Myocyte (in vitro differentiated cells): Measurements from ENCODE around the gene MORC4. TPM values are rescaled to one million over a fixed set of nuclear protein-coding genes. Genes with fewer than 3 reads are reported as not detected.
A peak's percentile ranks its signal among the peaks of the same experiment; 100 is the strongest.

ENCODE experiments used
- DNase-seq: peaks from one replicate; pipeline ENCODE4 v3.0.0-alpha.2; 2012; ENCODE audit warnings: low read depth
- total RNA-seq: library from RNA; depleted of rRNA; stranded (reverse); fragments of >200 nt; gene quantifications from 2 replicates; pipeline ENCODE4 v1.2.3, GENCODE V29; 2014

The MORC4 gene
- total RNA-seq, 1 donor from 2014 or later = 30.6 TPM

GRCh38 chrX:106952988-106953387, 47.0 kb downstream of the MORC4 start:
- peak; percentile 16 for DNase-seq

DNA sequence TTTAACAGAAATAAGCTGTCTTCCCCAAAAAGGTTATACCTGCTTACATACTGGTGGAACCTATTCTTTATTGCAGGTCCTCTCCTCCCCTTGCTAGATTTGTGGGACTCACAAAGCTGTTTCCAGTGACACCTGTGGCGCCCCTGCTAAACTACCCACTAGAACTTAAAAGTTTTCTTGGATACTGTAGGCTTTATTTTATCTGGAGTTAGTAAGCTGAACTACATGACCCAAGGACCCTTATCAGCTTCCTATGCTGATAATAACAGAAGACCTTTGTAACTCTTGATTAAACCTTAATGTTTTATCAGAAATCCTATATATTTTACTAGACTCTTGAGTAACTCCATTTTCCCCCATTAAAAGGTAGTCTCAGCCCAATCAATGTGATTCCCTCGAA, 47.5 kb downstream of the MORC4 start:
- no peak for DNase-seq

- DNase-seq = no peak
These were observed 47.9 kb downstream of the MORC4 start for GRCh38 chrX:106952089-106952488.

GRCh38 chrX:106951230-106951629, 48.8 kb downstream of the MORC4 start:
- no peak for DNase-seq

GRCh38 chrX:106950381-106950780, 49.6 kb downstream of the MORC4 start:
- no peak for DNase-seq

DNA sequence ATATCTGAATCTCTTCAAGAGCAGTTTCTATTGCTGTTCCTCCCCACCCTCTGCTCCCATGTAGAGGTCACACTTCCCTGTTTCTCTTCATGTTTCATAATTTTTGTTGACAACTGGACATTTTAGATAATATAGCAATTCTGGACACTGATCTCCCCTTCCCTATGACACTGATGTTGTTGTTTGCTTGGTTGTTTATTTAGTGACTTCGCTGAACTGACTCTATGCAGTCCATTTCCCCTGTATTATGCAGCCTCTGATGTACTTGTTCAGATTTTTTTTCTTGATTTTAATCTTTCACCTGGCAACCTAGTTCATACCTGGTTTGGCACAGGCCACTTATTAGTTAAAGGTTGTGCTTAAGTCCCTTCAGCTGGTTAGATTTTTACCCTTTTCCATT, 50.6 kb downstream of the MORC4 start:
- no peak for DNase-seq

DNA sequence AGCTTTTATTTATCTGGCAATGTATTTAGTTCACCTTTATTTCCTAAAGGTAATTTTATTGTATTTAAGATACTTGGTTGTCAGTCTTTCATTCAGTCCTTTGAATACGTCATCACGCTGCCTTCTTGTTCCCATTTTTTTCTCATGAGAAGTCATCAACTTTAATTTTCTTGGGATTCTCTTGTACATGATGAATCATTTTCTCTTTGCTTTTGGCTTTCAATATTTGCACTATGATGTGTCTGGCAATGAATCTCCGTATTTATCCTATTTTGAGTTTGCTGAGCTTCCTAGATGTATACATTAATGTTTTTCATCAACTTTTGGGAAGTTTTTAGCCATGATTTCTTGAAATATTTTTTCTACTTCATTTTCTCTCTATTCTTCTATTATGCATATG, 51.4 kb downstream of the MORC4 start:
- DNase-seq = no peak

GRCh38 chrX:106946464-106946863, 53.5 kb downstream of the MORC4 start:
- DNase-seq = no peak

DNA sequence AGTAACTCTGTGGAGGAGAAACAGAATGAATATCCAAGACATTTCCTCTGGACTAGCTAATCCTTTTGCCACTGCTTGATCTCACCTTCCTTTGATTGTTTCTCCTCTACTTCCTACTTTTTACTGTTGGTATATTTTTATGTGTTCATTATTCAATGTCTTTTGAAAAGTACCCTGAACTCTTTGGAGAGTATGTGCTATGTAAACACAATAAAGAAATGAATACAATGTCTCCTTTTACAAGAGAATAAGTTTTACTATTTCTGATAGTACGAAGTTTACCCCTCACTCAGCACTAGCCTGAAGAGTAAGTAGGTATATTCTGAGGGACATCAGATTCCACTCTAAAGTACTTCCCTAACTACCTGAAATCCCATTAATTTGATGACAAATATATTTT, 59.9 kb downstream of the MORC4 start:
- no peak for DNase-seq

- no peak for DNase-seq
These were observed 60.4 kb downstream of the MORC4 start for GRCh38 chrX:106939566-106939965.

GRCh38 chrX:106936246-106936645, 63.8 kb downstream of the MORC4 start:
- DNase-seq = no peak

DNA sequence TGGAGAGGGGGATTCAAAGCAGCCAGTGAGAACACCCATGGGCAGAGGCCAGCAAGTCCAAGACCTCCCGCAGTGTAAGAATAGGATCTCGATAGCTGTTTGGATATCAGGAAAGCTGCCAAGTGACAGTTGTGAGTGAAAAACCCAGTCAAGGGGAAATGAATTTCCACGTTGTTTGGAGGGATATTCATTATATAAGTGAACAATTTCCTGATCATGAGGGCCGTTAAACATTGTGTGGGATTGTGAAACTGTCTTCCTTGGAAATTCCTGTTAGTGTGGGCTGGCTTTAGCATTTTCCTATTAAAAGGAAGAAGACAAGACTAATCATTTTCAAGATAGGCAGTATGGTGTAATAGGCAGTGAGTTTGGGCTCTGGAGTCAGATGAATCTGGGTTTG, 64.8 kb downstream of the MORC4 start:
- no peak for DNase-seq

DNA sequence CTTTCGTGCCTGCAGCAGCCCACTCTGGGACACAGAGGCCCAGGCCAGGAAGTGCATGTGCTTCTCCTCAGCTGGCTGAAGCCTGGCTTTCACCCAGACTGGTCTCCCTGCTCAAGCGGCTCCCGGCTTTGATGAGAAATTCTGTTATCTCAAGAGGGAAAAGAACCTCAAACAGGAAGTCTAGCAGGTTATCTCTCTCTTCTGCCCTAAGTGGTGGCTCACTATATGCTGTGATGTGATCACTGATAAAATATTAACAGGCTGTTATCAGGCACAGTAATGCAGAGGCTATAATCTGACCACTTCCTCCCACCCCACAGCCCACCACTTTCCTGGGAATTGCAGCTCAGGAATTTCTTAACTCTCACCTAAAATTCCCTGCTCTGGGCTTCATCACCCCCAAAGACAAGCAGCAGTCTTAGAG, 66.5 kb downstream of the MORC4 start:
- DNase-seq = no peak

GRCh38 chrX:106932960-106933537, 67.0 kb downstream of the MORC4 start:
- no peak for DNase-seq

DNA sequence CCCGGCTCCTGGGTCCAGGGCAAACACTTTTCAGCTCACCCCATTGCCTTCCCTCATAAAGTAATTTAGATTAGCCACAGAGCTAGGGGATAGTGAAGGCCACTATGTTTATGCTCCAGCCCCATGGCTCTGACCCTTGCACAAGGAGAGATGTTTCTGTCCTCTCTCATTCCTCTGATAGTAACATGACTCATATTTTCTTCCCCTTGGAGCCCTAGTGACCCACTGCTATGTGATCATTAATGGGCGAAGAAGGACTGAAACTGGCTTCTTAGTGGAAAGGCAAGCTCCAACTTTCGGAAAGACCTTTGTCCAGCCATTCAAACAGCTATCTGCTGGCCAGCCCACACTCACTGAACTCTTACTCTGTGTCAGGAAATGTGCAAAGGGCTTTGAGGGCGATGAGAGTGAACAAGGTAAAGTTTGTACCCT, 67.5 kb downstream of the MORC4 start:
- no peak for DNase-seq

GRCh38 chrX:106931831-106932491, 68.1 kb downstream of the MORC4 start:
- DNase-seq = no peak

- DNase-seq = peak; percentile 70
These were observed 71.8 kb downstream of the MORC4 start for GRCh38 chrX:106928227-106928626.

GRCh38 chrX:106927700-106928099, 72.3 kb downstream of the MORC4 start:
- DNase-seq = no peak

DNA sequence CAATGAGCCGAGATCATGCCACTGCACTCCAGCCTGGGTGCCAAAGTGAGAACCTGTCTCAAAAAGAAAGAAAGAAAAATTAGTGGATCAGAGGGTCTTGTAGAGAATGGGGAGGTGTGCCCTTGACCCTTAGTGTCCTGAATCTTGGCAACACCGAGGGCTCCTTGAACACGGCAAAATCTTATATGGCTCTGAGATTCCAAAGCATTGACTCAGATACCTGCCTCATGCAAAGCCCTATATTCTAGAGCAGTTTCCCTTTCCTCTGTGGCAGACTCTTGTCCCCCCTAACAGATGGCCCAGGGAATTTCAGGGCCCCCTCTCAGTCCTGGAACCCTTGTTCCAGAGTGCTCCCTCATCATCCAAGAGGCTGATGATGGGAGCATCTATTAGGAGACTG, 73.0 kb downstream of the MORC4 start:
- no peak for DNase-seq

GRCh38 chrX:106921637-106922036, 78.4 kb downstream of the MORC4 start:
- DNase-seq = no peak

DNA sequence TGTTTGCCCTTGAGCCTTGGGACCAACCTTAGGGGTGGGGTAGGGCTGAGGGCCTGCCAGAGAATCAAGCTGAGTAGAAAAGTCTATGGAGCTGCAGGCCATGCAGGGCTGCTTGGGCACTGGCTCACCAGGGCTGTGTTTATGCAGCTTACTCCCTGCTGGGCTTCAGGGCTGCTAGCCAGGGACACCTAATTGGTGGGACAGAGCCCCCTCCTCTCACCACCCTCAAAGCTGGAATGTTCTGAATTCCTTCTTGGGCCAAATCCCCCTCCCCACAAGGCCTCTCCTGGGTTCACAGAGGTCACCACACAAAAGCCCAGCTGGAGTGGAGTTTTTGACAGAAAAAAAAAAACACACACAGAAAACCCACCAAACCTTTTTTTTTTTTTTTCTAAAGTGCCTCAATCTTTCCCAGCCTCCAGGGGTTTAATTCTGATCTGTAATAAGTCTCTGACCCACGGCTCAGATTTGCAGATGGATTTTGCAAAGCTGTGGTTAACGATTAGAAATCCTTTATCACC, 80.0 kb downstream of the MORC4 start, which contains the start of gene CLDN2:
TSS of gene CLDN2 (plus strand) at position 471 of the 521 bp plus-strand sequence. CDS start 7,827 bp downstream, outside the sequence.
- no peak for DNase-seq

DNA sequence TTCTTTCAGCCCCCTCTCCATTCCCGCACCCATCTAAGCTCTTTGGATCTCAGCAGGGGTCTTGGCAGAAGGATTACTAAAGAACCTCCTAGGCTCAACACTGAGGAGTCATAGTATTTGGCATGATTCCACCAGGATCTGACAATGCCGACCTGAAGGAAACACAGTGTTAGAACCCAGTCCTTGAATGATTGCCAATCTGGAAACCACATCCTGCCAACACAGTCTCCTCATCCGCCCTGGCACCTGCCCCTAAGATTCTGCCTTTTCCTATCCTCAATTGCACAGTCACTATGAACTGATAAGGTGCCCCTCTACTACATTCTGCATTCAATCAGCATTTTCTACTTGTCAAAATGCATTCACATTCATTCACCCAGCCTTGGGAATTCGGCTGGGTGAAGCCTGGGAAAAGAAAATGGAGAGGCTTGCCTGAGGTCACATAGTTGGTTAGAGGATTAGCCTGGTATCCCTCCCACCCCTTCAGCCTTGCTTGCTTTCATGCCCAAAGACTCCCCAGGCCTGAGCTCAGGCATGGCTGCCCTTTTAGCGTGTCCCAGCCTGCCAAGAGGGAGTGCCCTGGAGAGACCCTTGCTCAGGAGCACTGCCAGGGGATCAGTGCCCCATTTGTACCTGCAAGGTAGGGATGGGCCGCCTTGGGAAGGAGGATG, 82.0 kb downstream of the MORC4 start:
- no peak for DNase-seq
